ENCODE results near the gene NRF1.

- TF ChIP-seq CBFB (IDR thresholded peaks at IDR 0.05; ENCODE audit: low read depth): no peak
- no peak for TF ChIP-seq NRF1 (conservative IDR thresholded peaks at IDR 0.05; ENCODE audit: low read depth, low read length)
- no peak for TF ChIP-seq ATF3 (IDR thresholded peaks at IDR 0.05; ENCODE audit: borderline replicate concordance, extremely low read depth, low read depth, low read length)
- no peak for TF ChIP-seq POLR2A (IDR thresholded peaks at IDR 0.05; ENCODE audit: low read depth, low read length)
- no peak for TF ChIP-seq STAT3 (IDR thresholded peaks at IDR 0.05; ENCODE audit: low read depth, low read length)
- TF ChIP-seq PRDM15 (CRISPR knock-in tag; IDR thresholded peaks at IDR 0.05): no peak
- TF ChIP-seq SIN3A (IDR thresholded peaks at IDR 0.05; ENCODE audit: low read depth, low read length): no peak
- no peak for TF ChIP-seq PBX3 (IDR thresholded peaks at IDR 0.05; ENCODE audit: insufficient replicate concordance, low read depth, low read length)
- no peak for TF ChIP-seq CTCF (IDR thresholded peaks at IDR 0.05 in 2 of 3, conservative IDR thresholded peaks at IDR 0.05 in 1 of 3; ENCODE audit: control insufficient read depth in 2 of 3, extremely low read depth in 1 of 3, insufficient read depth in 1 of 3, low read depth in 3 of 3, low read length in 3 of 3)
- no peak for TF ChIP-seq CBX5 (IDR thresholded peaks at IDR 0.05; ENCODE audit: low read depth)
- TF ChIP-seq MAX (IDR thresholded peaks at IDR 0.05; ENCODE audit: low read depth, low read length): no peak
- TF ChIP-seq LARP7 (IDR thresholded peaks at IDR 0.05): no peak
- no peak for TF ChIP-seq HDAC6 (IDR thresholded peaks at IDR 0.05; ENCODE audit: unreplicated experiment)
Observed at GRCh38 chr7:129721068-129721467, 109.5 kb downstream of the NRF1 start.
